Skeletal muscle cell (primary cell): Measurements from ENCODE around the gene TMEM175.
"Not testable (repeated sequence)": the region's sequence is repeated elsewhere in the genome, so short reads cannot be mapped to it uniquely, and the experiment has no call there.

ENCODE experiments used
- DNase-seq: peaks from one replicate; pipeline ENCODE4 v3.0.0-alpha.2; 2010; ENCODE audit warnings: low read depth
- H3K4me3 ChIP-seq: 2 replicates; pipeline ENCODE4 v1.5.1; 2011; ENCODE audit warnings: low read depth, mild to moderate bottlenecking, control low read depth, low read length, moderate library complexity

The TMEM175 gene

GRCh38 chr4:996030-996996, 64.1 kb downstream of the TMEM175 start:
- no peak for DNase-seq
- no peak overlapping the region for H3K4me3 ChIP-seq

- H3K4me3 ChIP-seq = no peak overlapping the region
- no peak for DNase-seq
These were observed 64.7 kb downstream of the TMEM175 start for GRCh38 chr4:996997-997374.

GRCh38 chr4:997375-998071, 65.3 kb downstream of the TMEM175 start:
- DNase-seq = no peak
- H3K4me3 ChIP-seq = peak overlapping the region; percentile 39

GRCh38 chr4:998096-998691, 65.9 kb downstream of the TMEM175 start:
- H3K4me3 ChIP-seq = no peak overlapping the region
- no peak for DNase-seq

GRCh38 chr4:999240-999863, 67.1 kb downstream of the TMEM175 start:
- H3K4me3 ChIP-seq, DNase-seq: not testable (repeated sequence)

- no peak for DNase-seq
These were observed 67.7 kb downstream of the TMEM175 start for GRCh38 chr4:999882-1000425.

GRCh38 chr4:1000686-1001260, 68.5 kb downstream of the TMEM175 start:
- DNase-seq = no peak
- H3K4me3 ChIP-seq = no peak overlapping the region

More at GRCh38 chr4:999882-1000425, 67.7 kb downstream of the TMEM175 start:
- H3K4me3 ChIP-seq = no peak overlapping the region

GRCh38 chr4:1001561-1002130, 69.4 kb downstream of the TMEM175 start:
- DNase-seq = no peak

GRCh38 chr4:1002131-1002630, 69.9 kb downstream of the TMEM175 start:
- no peak overlapping the region for H3K4me3 ChIP-seq
- no peak for DNase-seq

More at GRCh38 chr4:1001561-1002130, 69.4 kb downstream of the TMEM175 start:
- no peak overlapping the region for H3K4me3 ChIP-seq

GRCh38 chr4:1002631-1003251, 70.5 kb downstream of the TMEM175 start:
- H3K4me3 ChIP-seq = no peak overlapping the region
- DNase-seq = no peak

- no peak for DNase-seq
- no peak overlapping the region for H3K4me3 ChIP-seq
These were observed 71.2 kb downstream of the TMEM175 start for GRCh38 chr4:1003271-1004070.

- DNase-seq = no peak
- no peak overlapping the region for H3K4me3 ChIP-seq
These were observed 71.8 kb downstream of the TMEM175 start for GRCh38 chr4:1004071-1004418.

- H3K4me3 ChIP-seq = no peak overlapping the region
- DNase-seq = no peak
These were observed 72.6 kb downstream of the TMEM175 start for GRCh38 chr4:1004557-1005485.

- H3K4me3 ChIP-seq = no peak overlapping the region
- no peak for DNase-seq
These were observed 74.6 kb downstream of the TMEM175 start for GRCh38 chr4:1006856-1007255.
